H9 (cell line): Measurements from ENCODE around the gene ZCCHC3. TPM values are rescaled to one million over a fixed set of nuclear protein-coding genes. Genes with fewer than 3 reads are reported as not detected.
"Not testable (repeated sequence)": the region's sequence is repeated elsewhere in the genome, so short reads cannot be mapped to it uniquely, and the experiment has no call there.

Source experiments
- DNase-seq: peaks from one replicate; pipeline ENCODE4 v3.0.0-alpha.2; 2017
- H2AFZ ChIP-seq: one replicate; pipeline ENCODE4 v1.6.1; 2013; ENCODE audit warnings: mild to moderate bottlenecking, low read length, control low read depth, moderate library complexity
- H2AK5ac ChIP-seq: 2 replicates; pipeline ENCODE4 v1.6.1; 2013; ENCODE audit warnings: low read length, control low read depth, mixed read lengths; ENCODE audit not compliant: insufficient read length
- H2BK120ac ChIP-seq: one replicate; pipeline ENCODE4 v1.6.1; 2013; ENCODE audit warnings: low read depth, mild to moderate bottlenecking, low read length, control low read depth, inconsistent platforms; ENCODE audit not compliant: poor library complexity, severe bottlenecking
- H2BK12ac ChIP-seq: 2 replicates; pipeline ENCODE4 v1.6.1; 2013; ENCODE audit warnings: low read length, control low read depth, mixed read lengths, low read depth; ENCODE audit not compliant: insufficient read length
- H2BK15ac ChIP-seq: 2 replicates; pipeline ENCODE4 v1.6.1; 2013; ENCODE audit warnings: low read depth, low read length, control low read depth
- H2BK20ac ChIP-seq: one replicate; pipeline ENCODE4 v1.6.1; 2013; ENCODE audit warnings: low read depth, mild to moderate bottlenecking, low read length, control low read depth, inconsistent platforms; ENCODE audit not compliant: poor library complexity, severe bottlenecking
- H2BK5ac ChIP-seq: 2 replicates; pipeline ENCODE4 v1.6.1; 2013; ENCODE audit warnings: low read length, control low read depth, mixed read lengths; ENCODE audit not compliant: insufficient read length
- H3K14ac ChIP-seq: 2 replicates; pipeline ENCODE4 v1.6.1; 2013; ENCODE audit warnings: low read length, control low read depth; ENCODE audit not compliant: insufficient read depth
- H3K18ac ChIP-seq: 2 replicates; pipeline ENCODE4 v1.6.1; 2013; ENCODE audit warnings: low read depth, mild to moderate bottlenecking, mixed read lengths, low read length, control low read depth; ENCODE audit not compliant: insufficient read length
- H3K23ac ChIP-seq: 2 replicates; pipeline ENCODE4 v1.6.1; 2013; ENCODE audit warnings: low read length, control low read depth, mixed read lengths, low read depth; ENCODE audit not compliant: insufficient read length
- H3K23me2 ChIP-seq: 2 replicates; pipeline ENCODE4 v1.6.1; 2013; ENCODE audit warnings: low read depth, mild to moderate bottlenecking, mixed read lengths, low read length, control low read depth; ENCODE audit not compliant: insufficient read length, poor library complexity, severe bottlenecking
- H3K27ac ChIP-seq: 2 replicates; pipeline ENCODE4 v1.5.1; 2013; ENCODE audit warnings: low read length, control low read depth, mixed read lengths, low read depth; ENCODE audit not compliant: insufficient read length
- H3K27me3 ChIP-seq: 2 replicates; pipeline ENCODE4 v1.6.1; 2013; ENCODE audit warnings: low read length, control low read depth, inconsistent platforms; ENCODE audit not compliant: insufficient read depth
- H3K4ac ChIP-seq: 2 replicates; pipeline ENCODE4 v1.6.1; 2013; ENCODE audit warnings: low read depth, mild to moderate bottlenecking, control low read depth, inconsistent platforms, low read length, moderate library complexity
- H3K4me1 ChIP-seq: 2 replicates; pipeline ENCODE4 v1.6.1; 2013; ENCODE audit warnings: low read length, control low read depth, inconsistent platforms; ENCODE audit not compliant: insufficient read depth
- H3K4me2 ChIP-seq: 2 replicates; pipeline ENCODE4 v1.6.1; 2013; ENCODE audit warnings: low read length, control low read depth, mixed read lengths; ENCODE audit not compliant: insufficient read length, insufficient read depth
- H3K56ac ChIP-seq: 2 replicates; pipeline ENCODE4 v1.6.1; 2013; ENCODE audit warnings: low read depth, mild to moderate bottlenecking, mixed read lengths, low read length, control low read depth; ENCODE audit not compliant: insufficient read length
- H3K79me1 ChIP-seq: 2 replicates; pipeline ENCODE4 v1.6.1; 2013; ENCODE audit warnings: low read depth, mild to moderate bottlenecking, moderate library complexity, low read length, control low read depth, inconsistent platforms; ENCODE audit not compliant: insufficient read depth, poor library complexity, severe bottlenecking
- H3K79me2 ChIP-seq: 2 replicates; pipeline ENCODE4 v1.6.1; 2013; ENCODE audit warnings: low read length, control low read depth, inconsistent platforms; ENCODE audit not compliant: insufficient read depth
- H3K9ac ChIP-seq: 2 replicates; pipeline ENCODE4 v1.6.1; 2013; ENCODE audit warnings: low read length, control low read depth, mixed read lengths; ENCODE audit not compliant: insufficient read length; ENCODE audit errors: extremely low read depth
- H3K9me3 ChIP-seq: one replicate; pipeline ENCODE4 v1.6.1; 2013; ENCODE audit warnings: low read depth, low read length, inconsistent platforms; ENCODE audit not compliant: control insufficient read depth
- H3T11ph ChIP-seq: one replicate; pipeline ENCODE4 v1.6.1; 2013; ENCODE audit warnings: mild to moderate bottlenecking, low read length, control low read depth, inconsistent platforms
- H4K20me1 ChIP-seq: one replicate; pipeline ENCODE4 v1.6.1; 2013; ENCODE audit not compliant: control insufficient read depth, insufficient read length, insufficient read depth
- H4K5ac ChIP-seq: 2 replicates; pipeline ENCODE4 v1.6.1; 2013; ENCODE audit warnings: low read depth, mild to moderate bottlenecking, mixed read lengths, low read length, control low read depth; ENCODE audit not compliant: insufficient read length
- H4K8ac ChIP-seq: replicated peaks from 2 replicates; pipeline ENCODE4 v1.6.1; 2013; ENCODE audit warnings: low read length, control low read depth, mixed read lengths, low read depth; ENCODE audit not compliant: insufficient read length
- H4K91ac ChIP-seq: 2 replicates; pipeline ENCODE4 v1.6.1; 2013; ENCODE audit warnings: low read depth, mild to moderate bottlenecking, moderate library complexity, mixed read lengths, low read length, control low read depth; ENCODE audit not compliant: insufficient read length
- H3K27ac Mint-ChIP-seq, 3 experiments: 2 replicates in 2 of 3; 3 replicates in 1 of 3; pipeline ENCODE4 v1.8.0; 2020 to 2021; ENCODE audit warnings: mixed read lengths in 3 of 3, mild to moderate bottlenecking in 1 of 3, moderate library complexity in 1 of 3
- H3K27me3 Mint-ChIP-seq: 2 replicates; pipeline ENCODE4 v1.8.0; 2021; ENCODE audit warnings: low read depth, mild to moderate bottlenecking, moderate library complexity, mixed read lengths
- H3K36me3 Mint-ChIP-seq, 3 experiments: 2 replicates in 2 of 3; 3 replicates in 1 of 3; pipeline ENCODE4 v1.8.0; 2020 to 2021; ENCODE audit warnings: low read depth in 3 of 3, mixed read lengths in 3 of 3; ENCODE audit not compliant: insufficient read depth in 1 of 3
- H3K4me1 Mint-ChIP-seq, 2 experiments: 2 replicates each; pipeline ENCODE4 v1.8.0; 2020; ENCODE audit warnings: mixed read lengths in 2 of 2
- H3K4me3 Mint-ChIP-seq, 2 experiments: 2 replicates in 1 of 2; 3 replicates in 1 of 2; pipeline ENCODE4 v1.8.0; 2020 to 2021; ENCODE audit warnings: mild to moderate bottlenecking in 2 of 2, mixed read lengths in 2 of 2, moderate library complexity in 1 of 2
- H3K9me3 Mint-ChIP-seq, 2 experiments: 2 replicates in 1 of 2; 3 replicates in 1 of 2; pipeline ENCODE4 v1.8.0; 2020; ENCODE audit warnings: mild to moderate bottlenecking in 2 of 2, mixed read lengths in 2 of 2, moderate library complexity in 1 of 2
- WGBS: extraction: QIAGEN DNeasy Blood & Tissue Kit; methylation state at CpG from one replicate; pipeline ENCODE4 v1.1.7; 2013; ENCODE audit warnings: missing lambda C conversion rate, low lambda C conversion rate, mixed read lengths; ENCODE audit not compliant: insufficient read length; ENCODE audit errors: extremely low coverage; 5-methylcytosine and 5-hydroxymethylcytosine counted together
- total RNA-seq: library from RNA; stranded (reverse); gene quantifications from 2 replicates; pipeline ENCODE4 v1.2.1, GENCODE V29; 2021
- TF ChIP-seq, protein P1 (sequence below): fragments of 200-600 bp; sonication (generic); conservative IDR thresholded peaks from 3 replicates; pipeline ENCODE4 v1.8.0; 2021; ENCODE audit warnings: antibody characterized with exemption, mild to moderate bottlenecking

ZCCHC3 gene
- total RNA-seq, 1 experiment from 2014 or later, result 41.3 TPM

DNA sequence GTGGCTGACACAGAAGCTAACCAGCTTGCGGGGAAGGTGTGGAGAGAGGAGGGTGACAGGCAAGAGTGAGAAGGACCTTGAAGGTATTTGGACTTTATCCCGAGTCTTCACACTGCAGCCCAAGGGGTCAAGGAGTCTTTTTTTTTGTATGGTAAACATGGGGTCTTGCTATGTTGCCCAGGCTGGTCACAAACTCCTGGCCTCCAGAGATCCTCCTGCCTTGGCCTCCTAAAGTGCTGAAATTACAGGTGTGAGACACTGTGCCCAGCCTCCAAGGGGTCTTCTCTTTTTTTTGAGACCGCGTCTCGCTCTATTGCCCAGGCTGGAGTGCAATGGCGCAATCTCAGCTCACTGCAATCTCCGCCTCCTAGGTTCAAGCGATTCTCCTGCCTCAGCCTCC, 37.2 kb downstream of the ZCCHC3 start:
- H2AK5ac ChIP-seq, result no peak overlapping the region
- no peak overlapping the region for H4K91ac ChIP-seq
- no peak overlapping the region for H2BK20ac ChIP-seq
- H3K23ac ChIP-seq, result no peak overlapping the region
- Mint-ChIP-seq H3K27me3 (peaks cover 63% of the 10 kb centered on the region), H3K9me3 (no peaks in the 10 kb centered on the region), H3K27ac (no peak overlapping the region), H3K36me3 (peaks cover 0 to 4% (median 4%) of the 10 kb centered on the region in 3 experiments; a peak in 3 of 7 replicates), H3K4me1 (peaks cover 10 to 14% of the 10 kb centered on the region in 2 experiments), H3K4me3 (no peak overlapping the region)
- peaks cover 2% of the 10 kb centered on the region; the same call in 1 of the 2 replicates for H3K4me1 ChIP-seq
- H4K20me1 ChIP-seq, result peaks cover 2% of the 10 kb centered on the region
- no peak overlapping the region for H3K4ac ChIP-seq
- no peak overlapping the region for H3K14ac ChIP-seq
- no peak overlapping the region for H3K9ac ChIP-seq
- H2BK5ac ChIP-seq, result no peak overlapping the region
- H2BK12ac ChIP-seq, result no peak overlapping the region
- no peak overlapping the region for H2BK15ac ChIP-seq
- no peak overlapping the region for H2BK120ac ChIP-seq
- no peak overlapping the region for H4K5ac ChIP-seq
- H3K4me2 ChIP-seq, result no peak overlapping the region
- TF ChIP-seq, protein P1, sequence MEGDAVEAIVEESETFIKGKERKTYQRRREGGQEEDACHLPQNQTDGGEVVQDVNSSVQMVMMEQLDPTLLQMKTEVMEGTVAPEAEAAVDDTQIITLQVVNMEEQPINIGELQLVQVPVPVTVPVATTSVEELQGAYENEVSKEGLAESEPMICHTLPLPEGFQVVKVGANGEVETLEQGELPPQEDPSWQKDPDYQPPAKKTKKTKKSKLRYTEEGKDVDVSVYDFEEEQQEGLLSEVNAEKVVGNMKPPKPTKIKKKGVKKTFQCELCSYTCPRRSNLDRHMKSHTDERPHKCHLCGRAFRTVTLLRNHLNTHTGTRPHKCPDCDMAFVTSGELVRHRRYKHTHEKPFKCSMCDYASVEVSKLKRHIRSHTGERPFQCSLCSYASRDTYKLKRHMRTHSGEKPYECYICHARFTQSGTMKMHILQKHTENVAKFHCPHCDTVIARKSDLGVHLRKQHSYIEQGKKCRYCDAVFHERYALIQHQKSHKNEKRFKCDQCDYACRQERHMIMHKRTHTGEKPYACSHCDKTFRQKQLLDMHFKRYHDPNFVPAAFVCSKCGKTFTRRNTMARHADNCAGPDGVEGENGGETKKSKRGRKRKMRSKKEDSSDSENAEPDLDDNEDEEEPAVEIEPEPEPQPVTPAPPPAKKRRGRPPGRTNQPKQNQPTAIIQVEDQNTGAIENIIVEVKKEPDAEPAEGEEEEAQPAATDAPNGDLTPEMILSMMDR, result no peak
- no peaks in the 10 kb centered on the region for H3K9me3 ChIP-seq
- no peak overlapping the region for H4K8ac ChIP-seq
- no peaks in the 10 kb centered on the region for H3K79me2 ChIP-seq
- DNase-seq, result no peak
- no peaks in the 10 kb centered on the region for H3K79me1 ChIP-seq
- no peaks in the 10 kb centered on the region for H3K23me2 ChIP-seq
- no peak overlapping the region for H3K56ac ChIP-seq
- H3K27ac ChIP-seq, result no peak overlapping the region
- no peak overlapping the region for H3K18ac ChIP-seq
- H3K27me3 ChIP-seq, result peaks cover 6% of the 10 kb centered on the region; the same call in 1 of the 2 replicates
- H3T11ph ChIP-seq, result no peak overlapping the region
- WGBS, result no CpG with 5 or more reads among the region's 8 CpGs
- H2AFZ ChIP-seq, result no peak overlapping the region

DNA sequence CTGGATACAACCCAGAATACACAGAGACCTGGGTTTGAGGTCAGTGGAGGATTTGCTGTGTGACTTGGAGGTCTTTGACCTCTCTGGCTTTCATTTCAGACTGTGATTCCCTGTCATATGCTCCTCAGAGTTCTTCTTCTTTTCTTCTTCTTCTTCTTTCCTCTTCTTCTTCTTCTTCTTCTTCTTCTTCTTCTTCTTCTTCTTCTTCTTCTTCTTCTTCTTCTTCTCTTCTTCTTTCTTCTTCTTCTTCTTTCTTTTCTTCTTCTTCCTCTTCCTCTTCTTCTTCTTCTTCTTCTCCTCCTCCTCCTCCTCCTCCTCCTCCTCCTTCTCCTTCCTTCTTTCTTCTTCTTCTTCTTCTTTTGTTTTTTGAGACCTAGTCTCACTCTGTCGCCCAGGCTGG, 38.7 kb downstream of the ZCCHC3 start:
- not testable (repeated sequence) for H3K9ac ChIP-seq, H2BK120ac ChIP-seq, H2BK20ac ChIP-seq, H2AK5ac ChIP-seq, H2BK5ac ChIP-seq, H4K5ac ChIP-seq, DNase-seq, H3K4ac ChIP-seq, H3K4me3 Mint-ChIP-seq, H4K8ac ChIP-seq, H3T11ph ChIP-seq, H2BK15ac ChIP-seq, H2AFZ ChIP-seq, H3K36me3 Mint-ChIP-seq, H3K23ac ChIP-seq, H3K18ac ChIP-seq, H4K91ac ChIP-seq, H3K14ac ChIP-seq, H3K9me3 Mint-ChIP-seq, H2BK12ac ChIP-seq, H3K27ac Mint-ChIP-seq, H3K56ac ChIP-seq, H3K4me2 ChIP-seq, H3K27ac ChIP-seq, H3K9me3 ChIP-seq, H4K20me1 ChIP-seq, H3K4me1 Mint-ChIP-seq, H3K23me2 ChIP-seq, H3K79me2 ChIP-seq, H3K4me1 ChIP-seq, H3K79me1 ChIP-seq, H3K27me3 ChIP-seq
- peaks cover 78% of the 10 kb centered on the region for H3K27me3 Mint-ChIP-seq
- no CpG with 5 or more reads among the region's 1 CpG for WGBS
